Cardiac muscle cell (in vitro differentiated cells and primary cell): Measurements from ENCODE around the gene SLC22A1. TPM values are rescaled to one million over a fixed set of nuclear protein-coding genes. Genes with fewer than 3 reads are reported as not detected.
"Not testable (repeated sequence)": the region's sequence is repeated elsewhere in the genome, so short reads cannot be mapped to it uniquely, and the experiment has no call there.

Experiments
- DNase-seq, 2 donors: peaks; one replicate each; pipeline versions ENCODE4 v3.0.0 to v3.0.0-alpha.2; 2010 to 2017; ENCODE audit warnings: low read depth in 1 of 2, low spot score in 1 of 2
- H3K27ac ChIP-seq: fragments of 200-600 bp; sonication (generic); 2 replicates; pipeline ENCODE4 v1.5.1; 2016
- H3K27me3 ChIP-seq: fragments of 200-600 bp; sonication (generic); 2 replicates; pipeline ENCODE4 v1.6.0; 2016; ENCODE audit warnings: control low read depth
- H3K36me3 ChIP-seq: fragments of 200-600 bp; sonication (generic); 2 replicates; pipeline ENCODE4 v1.5.1; 2016; ENCODE audit warnings: control low read depth
- H3K4me1 ChIP-seq: fragments of 200-600 bp; sonication (generic); 2 replicates; pipeline ENCODE4 v1.8.1; 2017; ENCODE audit warnings: low read depth, mild to moderate bottlenecking, mixed run types
- H3K4me3 ChIP-seq: fragments of 200-600 bp; sonication (generic); 2 replicates; pipeline ENCODE4 v1.5.1; 2016; ENCODE audit warnings: mild to moderate bottlenecking
- H3K9me3 ChIP-seq: fragments of 200-600 bp; sonication (generic); 2 replicates; pipeline ENCODE4 v1.5.1; 2017; ENCODE audit warnings: low read depth, mild to moderate bottlenecking, control low read depth
- CTCF ChIP-seq: IDR thresholded peaks from 2 replicates; pipeline ENCODE4 v1.5.1; 2012; ENCODE audit warnings: low read depth, mild to moderate bottlenecking, low read length
- polyA plus RNA-seq: library from polyadenylated mRNA; unstranded; fragments of >200 nt; fragmentation: Nextera tagmentation; extraction: Ambion mirVana; gene quantifications from 2 replicates; pipeline ENCODE4 v1.2.1, GENCODE V29; 2016
- total RNA-seq: library from RNA; depleted of rRNA; stranded (reverse); fragments of >200 nt; gene quantifications from 2 replicates; pipeline ENCODE4 v1.2.3, GENCODE V29; 2016

Gene SLC22A1
- total and polyA plus RNA-seq, 2 experiments from 2014 or later, result 0.42 TPM; not detected in 1

- no peak overlapping the region for H3K27ac ChIP-seq
- H3K27me3 ChIP-seq, result no peaks in the 10 kb centered on the region
- no peaks in the 10 kb centered on the region for H3K9me3 ChIP-seq
- no peak for DNase-seq
- no peak overlapping the region for H3K4me3 ChIP-seq
- H3K4me1 ChIP-seq, result peaks cover 4% of the 10 kb centered on the region
- no peaks in the 10 kb centered on the region for H3K36me3 ChIP-seq
- no peak for TF ChIP-seq CTCF
Measured at GRCh38 chr6:160133441-160134336, 12.1 kb downstream of the SLC22A1 start.

GRCh38 chr6:160134337-160134751, 12.7 kb downstream of the SLC22A1 start:
- H3K4me3 ChIP-seq, H3K27ac ChIP-seq, H3K36me3 ChIP-seq, DNase-seq, H3K4me1 ChIP-seq, H3K27me3 ChIP-seq, H3K9me3 ChIP-seq: not testable (repeated sequence)

- DNase-seq, result no peak
- no peak for TF ChIP-seq CTCF
Measured at GRCh38 chr6:160134779-160135547, 13.3 kb downstream of the SLC22A1 start.

GRCh38 chr6:160135907-160136655, 14.5 kb downstream of the SLC22A1 start:
- Histone ChIP-seq H3K9me3 (no peaks in the 10 kb centered on the region), H3K27ac (no peak overlapping the region), H3K4me3 (no peak overlapping the region), H3K4me1 (peaks cover 5% of the 10 kb centered on the region), H3K27me3 (no peaks in the 10 kb centered on the region), H3K36me3 (no peaks in the 10 kb centered on the region)
- TF ChIP-seq CTCF, result no peak
- DNase-seq, result no peak

More at GRCh38 chr6:160134779-160135547, 13.3 kb downstream of the SLC22A1 start:
- Histone ChIP-seq H3K9me3 (no peaks in the 10 kb centered on the region), H3K27me3 (no peaks in the 10 kb centered on the region), H3K36me3 (no peaks in the 10 kb centered on the region), H3K4me3 (no peak overlapping the region), H3K27ac (no peak overlapping the region), H3K4me1 (peaks cover 5% of the 10 kb centered on the region)

GRCh38 chr6:160137130-160137988, 15.7 kb downstream of the SLC22A1 start:
- Histone ChIP-seq H3K27me3 (no peaks in the 10 kb centered on the region), H3K36me3 (no peaks in the 10 kb centered on the region), H3K4me3 (no peak overlapping the region), H3K9me3 (no peaks in the 10 kb centered on the region), H3K27ac (no peak overlapping the region), H3K4me1 (peaks cover 5% of the 10 kb centered on the region)
- no peak for TF ChIP-seq CTCF
- no peak for DNase-seq
